Activated CD8-positive, alpha-beta memory T cell treated with anti-CD3 and anti-CD28 coated beads, Interleukin-2, amount 50 U/mL, for 24 hours (primary cell): Measurements from ENCODE around the gene GABRP.
"Not testable (repeated sequence)": the region's sequence is repeated elsewhere in the genome, so short reads cannot be mapped to it uniquely, and the experiment has no call there.

Source experiments
- DNase-seq: peaks from one replicate; pipeline ENCODE4 v3.0.0-alpha.2; 2020; ENCODE audit errors: extremely low read depth

Gene GABRP

GRCh38 chr5:170755679-170756456 lies 27.7 kb upstream of the GABRP start:
- no peak for DNase-seq

DNA sequence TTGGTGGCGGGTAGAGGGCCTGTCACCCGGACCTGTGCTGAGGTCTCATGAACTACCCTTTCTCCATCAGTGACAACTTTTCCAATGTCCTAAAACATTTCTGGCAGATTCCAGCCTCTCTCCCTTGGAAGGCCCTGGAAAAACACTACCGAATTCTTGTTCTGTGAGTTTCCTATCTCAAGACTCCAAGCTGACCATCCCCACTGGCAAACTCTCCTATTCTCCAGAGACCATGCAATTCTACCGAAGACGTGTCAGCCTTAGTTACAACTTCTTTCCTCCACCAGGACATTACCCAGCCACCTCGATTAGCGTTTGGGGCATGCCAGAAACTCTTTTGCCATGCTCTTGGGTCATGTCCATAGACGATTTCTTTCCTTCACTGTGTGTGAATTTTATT lies 26.8 kb upstream of the GABRP start:
- DNase-seq: no peak

DNA sequence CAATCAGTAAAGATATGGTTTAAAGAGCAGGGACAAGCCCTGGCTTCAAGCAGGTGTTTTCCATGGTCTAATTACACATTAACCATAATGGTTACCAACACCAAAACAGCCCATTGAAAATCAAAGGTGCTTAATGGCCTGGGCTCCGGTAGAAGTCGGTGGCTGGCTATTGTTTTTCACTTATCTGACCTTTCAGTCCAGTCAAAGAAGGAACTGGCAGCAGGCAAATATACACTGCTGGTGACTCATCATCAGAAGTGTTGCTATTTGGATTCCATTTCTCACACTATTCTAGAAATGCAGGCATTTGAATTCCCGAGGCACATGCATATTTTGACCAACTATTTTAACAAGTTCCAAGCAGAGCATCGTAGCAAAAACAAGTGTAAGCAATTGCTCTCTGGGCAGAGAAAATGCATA lies 26.3 kb upstream of the GABRP start:
- DNase-seq: no peak

GRCh38 chr5:170757669-170758068 lies 25.9 kb upstream of the GABRP start:
- no peak for DNase-seq

DNA sequence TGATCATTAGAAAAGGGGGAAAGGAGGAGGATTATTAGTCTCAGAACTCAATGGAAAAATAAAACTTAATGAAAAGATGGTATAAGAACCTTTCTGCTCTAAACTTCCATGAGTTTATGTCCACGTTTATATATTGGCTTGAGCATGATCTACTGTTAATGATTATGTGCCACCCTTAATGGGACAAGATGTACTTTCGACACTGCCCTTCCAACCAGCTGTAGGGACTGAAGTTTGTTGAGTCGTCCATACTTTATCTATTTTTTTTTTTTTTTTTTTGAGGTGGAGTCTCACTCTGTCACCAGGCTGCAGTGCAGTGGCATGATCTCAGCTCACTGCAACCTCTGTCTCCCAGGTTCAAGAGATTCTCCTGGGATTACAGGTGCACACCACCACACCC lies 25.0 kb upstream of the GABRP start:
- no peak for DNase-seq

GRCh38 chr5:170760113-170760512 lies 23.4 kb upstream of the GABRP start:
- DNase-seq: no peak

DNA sequence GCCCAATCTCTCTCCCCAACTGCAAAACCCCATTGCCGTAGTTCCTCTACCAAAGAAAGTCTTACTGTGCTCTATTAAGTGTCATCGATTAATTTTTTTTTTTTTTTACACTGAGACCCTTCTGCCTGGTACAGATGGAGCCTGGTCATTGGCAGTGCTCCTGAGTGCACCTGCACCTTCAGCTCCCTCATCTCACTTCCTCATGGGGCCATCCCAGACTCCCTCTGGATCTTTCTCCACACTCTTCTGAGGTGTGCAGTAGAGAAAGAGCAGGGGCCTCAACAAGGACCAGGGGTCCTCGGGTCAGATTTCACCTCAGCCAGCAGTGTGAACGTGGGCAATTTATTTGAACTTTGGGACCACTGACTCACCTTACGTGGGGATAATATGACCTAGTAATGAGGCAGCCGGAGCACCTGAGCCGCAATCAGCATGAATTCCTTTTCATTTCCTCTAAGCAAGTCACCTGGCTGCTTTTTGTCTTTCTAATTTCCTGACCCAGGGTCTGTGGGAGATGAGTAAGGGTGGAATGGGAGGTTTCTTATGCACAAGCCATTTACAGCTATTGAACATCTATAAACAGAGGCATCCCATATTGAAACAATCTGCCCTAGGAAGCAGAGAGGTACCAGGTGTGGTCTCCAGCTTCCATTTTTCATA lies 22.3 kb upstream of the GABRP start:
- DNase-seq: no peak

- DNase-seq: no peak
Measured at GRCh38 chr5:170761708-170762066, 21.8 kb upstream of the GABRP start.

DNA sequence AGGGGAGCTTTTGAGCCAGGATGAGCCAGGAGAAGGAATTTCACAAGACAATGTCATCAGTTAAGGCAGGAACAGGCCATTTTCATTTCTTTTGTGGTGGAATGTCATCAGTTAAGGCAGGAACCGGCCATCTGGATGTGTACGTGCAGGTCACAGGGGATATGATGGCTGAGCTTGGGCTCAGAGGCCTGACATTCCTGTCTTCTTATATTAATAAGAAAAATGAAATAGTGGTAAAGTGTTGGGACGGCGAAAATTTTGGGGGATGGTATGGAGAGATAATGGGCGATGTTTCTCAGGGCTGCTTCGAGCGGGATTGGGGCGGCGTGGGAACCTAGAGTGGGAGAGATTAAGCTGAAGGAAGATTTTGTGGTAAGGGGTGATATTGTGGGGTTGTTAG lies 21.2 kb upstream of the GABRP start:
- DNase-seq: not testable (repeated sequence)

DNA sequence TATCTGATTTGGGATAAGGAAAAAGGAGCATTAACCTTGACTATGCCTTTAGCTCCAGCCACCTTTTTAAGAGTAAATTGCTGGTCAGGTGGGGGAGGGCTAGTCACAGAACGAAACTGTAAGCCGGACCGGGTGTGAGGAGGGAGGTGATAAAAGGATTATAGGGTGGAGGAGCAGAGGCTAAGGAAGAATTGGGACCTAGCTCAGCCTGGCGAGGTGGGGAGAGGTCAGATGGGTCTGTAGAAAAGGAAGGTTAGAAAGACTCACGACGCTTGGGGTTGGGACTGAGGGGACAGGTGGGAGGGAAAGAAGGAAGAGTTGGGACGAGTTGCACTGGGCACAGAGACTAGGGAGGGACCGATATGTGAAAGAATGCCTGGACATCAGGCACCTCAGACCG lies 17.7 kb upstream of the GABRP start:
- DNase-seq: not testable (repeated sequence)

DNA sequence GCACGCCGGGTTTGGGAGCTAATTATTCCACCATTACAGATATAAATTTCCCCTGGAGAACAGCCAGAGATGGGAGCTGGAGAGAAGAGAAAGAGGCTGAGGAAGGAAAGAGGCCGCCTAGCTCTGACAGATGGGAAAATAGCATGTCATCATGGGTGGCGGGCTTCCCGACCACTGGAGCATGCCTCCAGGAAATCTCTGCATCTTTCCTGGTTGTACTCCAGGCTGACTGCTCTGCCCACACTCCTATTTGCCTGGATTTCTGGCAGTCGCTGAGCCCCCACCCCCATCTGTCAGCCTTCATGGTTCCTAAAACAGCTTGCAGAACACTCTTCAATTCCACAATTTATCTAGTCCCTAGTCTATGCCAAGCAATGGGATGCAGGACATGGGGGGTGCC lies 14.3 kb upstream of the GABRP start:
- DNase-seq: no peak

DNA sequence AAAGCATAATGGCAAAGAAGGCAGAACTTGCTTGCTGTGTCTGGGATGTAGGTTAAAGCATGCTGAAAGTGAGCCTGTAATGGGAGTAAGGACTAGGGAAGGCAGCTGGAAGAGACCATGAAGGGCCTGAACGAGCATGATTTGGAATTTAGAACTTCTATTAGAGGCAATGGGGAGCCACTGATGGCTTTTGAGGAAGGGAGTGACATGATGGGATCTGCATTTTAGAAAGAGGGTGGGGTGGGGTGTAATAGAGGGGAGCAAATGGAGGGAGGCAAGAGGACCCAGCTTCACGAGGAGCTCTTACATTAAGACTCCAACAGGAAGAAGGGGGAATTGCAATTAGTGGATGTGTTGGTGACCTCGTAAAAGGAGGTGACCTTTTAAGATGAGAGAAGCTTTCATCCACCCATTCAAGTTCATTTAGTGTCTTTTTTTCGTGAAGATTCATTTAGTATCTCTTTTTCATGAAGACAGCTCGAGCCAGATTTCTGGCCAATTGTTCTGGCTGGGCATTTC lies 13.6 kb upstream of the GABRP start:
- no peak for DNase-seq

- no peak for DNase-seq
Measured at GRCh38 chr5:170771496-170771895, 12.0 kb upstream of the GABRP start.

- DNase-seq: no peak
Measured at GRCh38 chr5:170773024-170773985, 10.2 kb upstream of the GABRP start.

GRCh38 chr5:170774831-170775230 lies 8.7 kb upstream of the GABRP start:
- no peak for DNase-seq

DNA sequence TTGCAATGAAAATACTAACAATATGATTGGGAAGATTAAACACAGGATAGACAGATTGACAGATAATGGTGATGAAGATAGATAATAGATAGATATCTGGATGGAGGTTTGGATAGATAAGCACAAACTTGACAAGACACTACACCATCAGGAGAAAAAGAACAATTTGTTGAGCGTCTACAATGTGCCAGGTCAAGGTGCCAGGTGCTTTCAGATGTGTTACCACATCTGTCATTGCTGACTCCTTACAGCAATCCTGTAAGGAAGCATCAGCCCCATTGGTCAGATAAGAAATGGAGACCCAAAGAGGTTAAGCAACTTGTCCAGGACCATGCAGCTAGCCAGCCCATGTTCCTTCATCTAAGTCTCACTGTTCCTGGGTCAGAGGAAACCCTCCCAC lies 1.6 kb upstream of the GABRP start:
- no peak for DNase-seq

DNA sequence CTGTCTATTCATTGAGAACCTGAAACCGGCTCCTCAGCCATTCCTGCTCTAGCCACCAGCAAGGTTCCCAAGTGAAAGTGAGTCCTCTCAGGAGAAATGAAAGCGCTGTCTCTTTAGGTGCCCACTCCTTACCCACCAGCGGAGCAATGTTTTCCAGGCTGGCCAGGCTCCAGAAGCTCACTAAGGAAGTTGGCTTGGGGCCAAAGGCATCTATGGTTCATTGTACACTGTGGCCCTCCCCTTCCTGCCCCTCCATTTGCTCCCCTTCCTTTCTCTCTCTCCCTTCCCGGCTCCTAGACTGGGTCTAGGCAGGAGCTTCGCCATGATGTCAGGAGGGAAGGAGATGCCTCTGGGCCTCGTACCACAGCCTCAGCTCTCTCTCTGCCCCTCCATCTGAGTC lies 1.1 kb upstream of the GABRP start:
- DNase-seq: no peak

DNA sequence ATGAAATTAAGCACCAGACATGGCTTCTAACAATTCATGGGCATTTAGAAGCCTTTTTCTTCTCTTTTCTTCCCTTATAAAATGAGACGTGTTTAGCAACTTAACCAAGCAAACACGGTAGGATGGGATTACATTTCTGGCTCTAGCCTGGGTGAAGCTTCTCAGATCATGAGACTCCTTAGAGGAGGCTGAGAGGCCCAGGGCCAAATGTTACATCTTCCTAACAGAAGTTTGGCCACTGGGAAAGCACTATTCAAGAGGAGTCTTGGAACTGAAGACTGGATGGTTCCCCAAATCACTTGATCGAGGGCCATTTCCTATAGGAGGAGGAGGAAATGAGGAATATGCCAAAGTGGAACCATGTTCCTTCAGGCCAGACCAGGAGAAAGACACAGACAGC lies 1.9 kb downstream of the GABRP start:
- no peak for DNase-seq

GRCh38 chr5:170787216-170787615 lies 3.7 kb downstream of the GABRP start:
- no peak for DNase-seq

DNA sequence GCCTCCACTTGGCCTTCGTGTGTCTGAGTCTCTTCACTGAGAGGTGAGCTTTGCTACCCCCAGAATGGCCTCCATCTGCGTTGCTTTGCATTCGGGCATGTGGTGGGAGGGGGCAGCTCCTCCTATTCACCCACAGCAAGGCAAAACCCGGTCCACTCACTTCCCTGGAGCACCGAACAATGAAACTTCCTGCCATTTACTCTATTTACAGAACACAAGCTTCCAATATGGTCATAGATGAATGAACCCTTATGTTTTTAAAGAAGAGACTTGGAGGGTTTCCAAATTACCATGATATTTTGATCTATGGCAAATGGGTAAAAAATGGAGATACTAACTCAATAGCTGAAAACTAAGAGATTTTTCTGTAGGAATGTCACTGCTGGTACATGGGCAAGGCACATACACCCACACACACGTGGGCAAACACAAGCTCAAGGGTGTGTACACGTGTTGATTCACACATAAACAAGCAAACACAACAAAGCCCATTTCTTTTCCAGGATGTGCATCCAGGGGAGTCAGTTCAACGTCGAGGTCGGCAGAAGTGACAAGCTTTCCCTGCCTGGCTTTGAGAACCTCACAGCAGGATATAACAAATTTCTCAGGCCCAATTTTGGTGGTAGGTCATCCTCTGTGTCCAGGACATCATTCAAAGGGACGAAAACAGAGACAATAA lies 5.2 kb downstream of the GABRP start:
- DNase-seq: no peak

DNA sequence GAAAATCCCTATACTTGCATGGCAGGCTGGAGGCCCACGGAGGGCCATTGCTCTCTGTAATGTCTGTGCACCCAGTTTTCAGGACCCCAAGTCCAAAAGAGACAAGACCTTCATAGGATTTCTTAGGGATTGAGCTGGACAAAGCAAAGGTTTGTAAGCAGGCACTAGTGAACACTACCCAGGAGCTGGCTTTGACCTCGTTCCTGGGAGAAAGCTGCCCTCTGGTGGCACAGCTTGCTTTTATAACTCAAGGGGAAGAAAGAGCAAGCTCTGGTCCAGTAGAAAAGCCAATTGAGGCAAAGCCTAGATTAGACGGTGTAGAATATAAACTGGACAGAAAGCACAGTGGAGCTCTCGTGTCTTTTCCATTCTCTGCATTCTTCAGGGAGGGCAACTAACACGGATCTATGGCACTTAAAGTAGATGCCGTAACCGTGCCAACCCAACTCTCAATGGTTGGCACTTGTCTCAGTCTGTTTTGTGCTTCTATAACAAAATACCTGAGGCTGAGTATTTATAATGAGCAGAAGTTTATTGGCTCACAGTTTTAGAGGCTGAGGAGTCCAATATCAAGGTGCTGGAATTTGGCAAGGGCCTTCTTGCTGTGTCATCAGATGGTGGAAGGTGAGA lies 7.9 kb downstream of the GABRP start:
- no peak for DNase-seq
